HG02623 (cell line): ENCODE measurements around the gene DUS1L.

ENCODE experiments used
- ATAC-seq: cut with Tn5 transposase; IDR thresholded peaks from one replicate; pipeline ENCODE4 v1.9.1; 2021; ENCODE audit warnings: moderate library complexity; ENCODE audit not compliant: unreplicated experiment

The DUS1L gene

DNA sequence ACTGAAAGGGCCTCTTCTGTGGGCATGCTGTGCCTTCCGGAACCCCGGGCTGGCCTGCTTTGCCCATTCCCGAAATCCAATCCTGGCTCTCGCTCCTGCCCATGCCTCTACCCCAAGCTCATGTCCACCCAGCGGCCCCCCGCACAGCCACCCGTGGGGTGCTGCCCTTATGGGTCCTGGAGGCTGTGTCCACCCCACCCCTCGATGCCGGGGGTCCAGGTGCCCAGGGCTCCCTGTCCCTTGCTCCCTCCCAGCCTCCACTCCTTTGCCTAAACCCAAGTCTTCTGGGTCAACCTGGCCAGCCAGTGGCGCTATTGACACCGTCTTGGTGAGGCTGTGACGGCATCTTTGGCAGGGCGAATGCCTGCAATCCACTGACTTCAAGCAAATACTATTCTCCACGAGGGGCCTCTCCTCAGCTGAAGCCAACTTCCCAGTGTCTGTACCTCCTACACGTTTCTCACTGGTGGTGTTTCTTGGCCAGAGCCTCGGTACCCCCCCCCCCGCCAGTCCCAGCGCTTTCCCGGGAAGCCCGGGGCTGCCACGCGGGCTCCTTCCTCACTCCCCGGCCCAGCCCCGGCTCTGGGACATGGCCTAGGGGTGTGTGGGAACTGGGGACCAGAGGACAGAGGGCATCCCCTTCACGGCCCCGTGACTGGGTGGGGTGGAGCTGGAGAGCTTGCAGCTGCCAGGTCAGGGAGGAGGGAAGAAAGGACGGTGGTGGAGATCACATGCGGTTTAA, 12.2 kb upstream of the DUS1L start:
- ATAC-seq, result no peak

DNA sequence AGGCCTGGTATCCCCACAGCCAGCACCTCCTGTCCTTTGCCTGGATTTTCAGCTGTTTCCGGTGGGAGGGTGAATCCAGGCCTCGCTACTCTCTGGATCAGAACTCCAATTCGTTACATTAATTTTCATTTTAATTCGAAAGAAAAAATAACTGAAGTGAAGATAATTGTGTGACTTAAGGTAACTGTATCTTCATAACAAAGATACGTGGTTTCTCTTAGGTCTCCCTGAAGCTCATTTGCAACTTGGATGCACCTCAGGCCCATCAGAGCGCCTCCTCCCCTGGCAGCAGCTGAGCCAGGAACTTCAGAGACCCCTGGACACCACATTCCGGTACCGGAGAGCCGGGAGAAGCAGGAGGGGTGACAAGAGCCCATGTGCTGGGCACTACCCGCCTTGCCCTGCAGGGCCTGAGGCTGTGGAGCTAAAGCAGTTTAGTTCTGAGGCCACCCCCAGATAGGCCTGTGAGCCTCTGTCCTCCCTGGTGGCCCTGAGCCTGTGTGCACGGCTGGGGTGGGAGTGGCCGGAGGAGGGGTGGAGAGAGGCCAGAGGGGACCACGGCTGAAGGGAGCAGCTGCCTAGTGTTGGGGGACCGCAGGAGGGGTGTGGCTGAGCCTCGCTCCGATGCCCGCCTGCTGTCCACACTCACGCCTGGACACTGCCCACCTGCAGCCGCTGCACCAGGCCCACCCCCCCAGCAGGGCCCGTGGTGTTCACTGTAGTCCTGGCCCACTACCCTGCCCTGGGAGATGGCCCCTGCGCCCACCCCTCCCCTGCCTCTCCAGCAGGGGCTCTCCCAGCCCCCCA, 11.4 kb upstream of the DUS1L start:
- ATAC-seq, result no peak

DNA sequence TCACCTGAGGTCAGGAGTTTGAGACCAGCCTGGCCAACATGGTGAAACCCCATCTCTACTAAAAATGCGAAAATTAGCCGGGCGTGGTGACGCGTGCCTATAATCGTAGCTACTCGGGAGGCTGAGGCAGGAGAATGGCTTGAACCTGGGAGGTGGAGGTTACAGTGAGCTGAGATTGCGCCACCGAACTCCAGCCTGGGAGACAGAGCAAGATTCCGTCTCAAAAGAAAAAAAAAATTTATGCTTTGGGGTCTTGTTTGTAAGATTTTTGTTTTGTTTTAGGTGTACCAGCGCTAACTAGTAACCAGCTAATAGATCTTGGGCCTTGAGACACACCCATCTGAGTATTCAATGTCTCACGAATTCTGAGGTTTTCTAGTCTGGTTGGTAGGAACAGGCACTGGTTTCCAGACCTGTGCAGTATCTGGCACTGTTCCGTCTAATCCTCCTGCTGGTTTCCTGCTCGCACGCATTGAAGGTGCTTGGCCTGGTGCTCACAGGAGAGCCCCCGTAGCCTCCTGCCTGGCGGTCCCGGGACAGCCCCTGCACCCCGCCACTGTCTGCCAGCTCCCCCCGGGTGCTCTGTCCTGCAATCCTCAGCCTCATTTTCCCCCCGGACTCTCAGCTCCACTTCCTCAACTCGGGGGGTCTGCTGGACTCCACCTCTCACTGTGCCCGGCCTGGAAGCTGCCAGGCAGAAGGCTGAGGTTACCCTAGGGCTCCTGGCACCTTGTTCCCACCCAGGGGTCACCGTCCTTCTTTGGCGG, 10.6 kb upstream of the DUS1L start:
- ATAC-seq, result no peak

DNA sequence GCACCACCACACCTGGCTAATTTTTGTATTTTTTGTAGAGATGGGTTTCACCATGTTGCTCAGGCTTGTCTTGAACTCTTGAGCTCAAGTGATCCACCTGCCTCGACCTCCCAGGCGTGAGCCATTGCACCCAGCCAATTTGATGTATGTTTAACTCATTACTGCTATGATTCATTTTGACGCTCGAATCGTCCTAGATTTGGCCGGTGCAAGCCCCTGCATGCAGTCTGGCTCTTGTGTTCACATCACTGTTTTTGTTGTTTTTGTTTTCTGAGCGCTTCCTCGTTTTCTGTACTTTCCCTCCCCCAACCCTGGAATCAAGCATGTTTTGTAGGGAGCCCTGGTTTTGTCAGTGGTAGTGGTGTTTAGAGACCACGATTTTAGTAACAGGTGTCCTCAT, 7.8 kb upstream of the DUS1L start:
- no peak for ATAC-seq

DNA sequence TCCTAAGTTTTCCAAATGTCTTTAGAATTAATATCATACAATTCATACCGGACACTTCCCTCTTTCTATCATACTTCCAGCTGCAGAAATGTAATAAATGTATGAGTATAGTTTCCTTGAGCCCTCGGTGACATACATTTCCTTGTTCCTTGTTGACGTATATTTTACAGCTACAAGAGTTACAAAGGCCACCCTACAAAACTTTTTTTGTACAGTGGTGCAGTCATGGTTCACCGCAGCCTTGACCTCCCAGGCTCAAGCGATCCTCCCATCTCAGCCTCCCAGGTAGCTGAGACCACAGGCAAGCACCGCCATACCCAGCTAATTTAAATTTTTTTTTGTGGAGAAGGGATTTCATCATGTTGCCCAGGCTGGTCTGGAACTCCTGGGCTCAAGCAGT, 7.2 kb upstream of the DUS1L start:
- ATAC-seq, result no peak

DNA sequence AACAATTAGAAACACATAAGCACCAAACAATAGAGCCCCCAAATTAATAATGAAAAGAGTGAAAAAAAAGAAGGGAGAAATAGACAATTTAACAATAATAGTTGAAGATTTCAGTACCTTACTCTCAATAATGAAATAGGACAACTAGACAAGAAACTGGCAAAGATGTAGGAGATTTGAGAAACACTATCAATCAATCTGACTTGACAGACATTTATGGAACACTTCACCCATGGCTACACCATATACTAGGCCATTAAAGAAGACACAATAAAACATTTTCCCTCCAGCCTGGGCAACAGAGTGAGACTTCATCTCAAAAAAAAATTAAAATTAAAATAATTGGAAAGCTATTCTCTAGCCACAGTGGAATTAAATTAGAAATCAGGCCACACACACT, 5.0 kb upstream of the DUS1L start:
- no peak for ATAC-seq

DNA sequence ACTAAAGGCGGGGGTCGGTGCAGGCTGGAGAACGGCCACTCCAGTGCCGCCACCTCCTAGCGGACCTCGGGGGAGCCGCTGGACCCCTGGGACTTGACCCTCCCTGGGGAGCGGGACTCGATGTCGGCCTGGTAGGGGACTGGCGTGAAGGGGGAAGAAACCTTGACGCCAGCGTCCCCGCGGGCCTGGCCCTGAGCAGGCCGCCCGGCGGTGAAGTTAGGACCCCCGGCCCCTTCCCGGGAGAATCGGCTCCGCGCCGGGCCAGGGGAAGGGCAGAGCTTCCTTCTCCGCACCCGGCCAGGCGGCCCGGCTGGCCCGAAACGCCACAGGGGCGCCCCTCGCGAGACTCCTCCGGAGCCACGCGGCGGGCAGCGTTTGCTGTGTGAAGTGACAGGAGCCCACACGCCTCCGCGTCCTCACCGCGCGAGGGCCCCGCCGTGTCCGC, 389 bp downstream of the DUS1L start:
- peak; percentile 24 for ATAC-seq

DNA sequence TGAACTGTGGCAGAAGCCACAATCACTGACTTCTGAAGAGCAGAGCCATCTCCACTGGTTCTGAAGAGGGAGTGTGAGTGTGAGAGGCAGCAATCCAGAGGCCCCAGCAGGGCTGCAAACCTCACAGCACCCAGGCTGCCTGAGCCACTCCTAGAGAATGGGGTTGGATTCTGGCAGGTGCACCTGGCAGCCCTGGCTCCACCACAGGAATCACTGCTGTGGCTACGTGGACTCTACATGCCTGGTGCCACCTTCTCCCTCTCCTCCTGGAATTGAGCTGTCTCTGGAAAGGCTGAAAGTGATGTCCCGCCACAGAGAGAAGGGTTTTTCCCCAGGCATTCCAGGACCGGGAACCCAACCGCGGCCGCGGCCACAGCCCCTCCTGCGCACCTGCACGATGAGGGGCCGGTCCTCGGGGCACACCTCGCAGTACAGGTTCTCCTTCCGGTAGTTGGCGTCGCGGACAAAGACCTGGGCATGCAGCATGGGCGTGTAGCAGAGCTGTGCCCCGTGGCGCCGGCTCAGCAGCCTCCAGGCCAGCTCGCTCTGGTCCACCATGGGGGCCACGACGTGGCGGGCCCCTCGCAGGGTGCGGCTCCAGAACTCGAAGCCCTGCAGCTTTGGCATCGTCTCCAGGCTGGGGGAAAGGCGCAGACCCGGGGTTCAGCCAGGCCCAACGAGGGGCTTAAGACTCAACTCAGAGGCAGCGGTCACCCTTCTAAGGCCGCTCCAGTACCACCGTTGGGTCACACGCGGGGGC, 991 bp downstream of the DUS1L start:
- ATAC-seq, result no peak

DNA sequence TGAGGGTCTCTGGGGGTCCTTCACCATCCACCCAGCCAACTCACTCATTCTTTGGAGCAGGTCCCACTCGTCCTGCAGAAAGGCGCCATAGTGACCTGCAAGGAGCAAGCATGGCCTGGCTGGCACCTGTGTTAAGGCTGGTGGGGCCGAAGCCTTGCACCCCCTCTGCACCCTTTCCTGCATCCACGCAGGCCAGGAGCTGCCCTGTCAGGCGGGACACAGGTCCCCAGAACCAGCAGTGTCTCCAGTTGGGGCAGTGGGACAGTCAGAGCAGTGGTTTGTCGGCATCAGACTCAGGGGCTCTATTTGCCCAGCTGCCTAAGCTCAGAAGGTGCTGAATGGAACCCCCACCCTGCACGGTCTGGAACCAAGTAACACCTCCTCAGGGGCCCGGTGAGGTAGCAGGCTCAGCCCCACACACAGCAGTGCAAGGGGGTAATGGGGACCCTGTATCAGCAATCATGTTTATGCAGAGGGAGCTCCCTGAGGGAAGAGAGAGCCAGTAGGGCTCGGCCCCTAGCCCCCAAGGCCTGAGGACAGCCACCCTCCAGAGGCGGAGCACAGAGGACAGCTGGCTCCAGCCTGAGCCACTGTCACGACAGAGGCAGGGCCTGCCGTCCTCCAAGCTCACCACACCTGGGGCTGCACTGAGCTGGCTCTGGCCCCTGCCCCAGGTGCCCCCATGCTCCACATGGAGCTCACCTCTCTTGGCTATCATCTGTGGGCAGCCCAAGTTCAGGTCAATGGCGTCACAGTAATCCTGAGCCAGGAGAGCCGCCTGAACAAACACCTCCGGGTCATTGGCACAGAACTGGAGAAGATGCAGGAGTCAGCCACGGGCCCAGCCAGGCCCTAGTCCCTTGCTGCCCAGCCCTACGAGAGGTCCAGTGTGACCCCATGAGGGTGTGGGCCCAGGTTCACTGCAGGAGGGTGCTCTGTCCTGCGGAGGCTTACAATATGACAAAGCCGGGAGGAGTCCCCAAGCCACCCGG, 1.9 kb downstream of the DUS1L start:
- no peak for ATAC-seq

DNA sequence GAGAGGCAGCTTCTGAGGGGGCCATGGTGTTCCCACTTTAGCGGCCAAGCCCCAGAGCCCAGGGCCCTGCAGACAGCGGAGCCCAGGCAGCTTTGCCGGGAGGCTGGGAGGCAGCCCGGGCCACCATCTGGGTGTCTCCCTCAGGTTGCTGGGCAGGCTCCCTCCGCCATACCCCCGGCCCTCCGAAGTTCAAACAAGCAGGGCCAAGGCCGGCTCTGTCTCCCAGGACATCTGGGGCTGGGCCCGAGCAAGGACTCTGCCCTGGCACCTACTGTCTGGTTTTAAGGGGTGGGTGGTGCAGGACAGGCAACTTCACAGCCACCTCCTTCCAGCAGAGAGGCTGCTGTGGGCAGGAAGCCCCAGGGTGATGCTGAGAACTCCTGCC, 2.6 kb downstream of the DUS1L start:
- ATAC-seq, result no peak

DNA sequence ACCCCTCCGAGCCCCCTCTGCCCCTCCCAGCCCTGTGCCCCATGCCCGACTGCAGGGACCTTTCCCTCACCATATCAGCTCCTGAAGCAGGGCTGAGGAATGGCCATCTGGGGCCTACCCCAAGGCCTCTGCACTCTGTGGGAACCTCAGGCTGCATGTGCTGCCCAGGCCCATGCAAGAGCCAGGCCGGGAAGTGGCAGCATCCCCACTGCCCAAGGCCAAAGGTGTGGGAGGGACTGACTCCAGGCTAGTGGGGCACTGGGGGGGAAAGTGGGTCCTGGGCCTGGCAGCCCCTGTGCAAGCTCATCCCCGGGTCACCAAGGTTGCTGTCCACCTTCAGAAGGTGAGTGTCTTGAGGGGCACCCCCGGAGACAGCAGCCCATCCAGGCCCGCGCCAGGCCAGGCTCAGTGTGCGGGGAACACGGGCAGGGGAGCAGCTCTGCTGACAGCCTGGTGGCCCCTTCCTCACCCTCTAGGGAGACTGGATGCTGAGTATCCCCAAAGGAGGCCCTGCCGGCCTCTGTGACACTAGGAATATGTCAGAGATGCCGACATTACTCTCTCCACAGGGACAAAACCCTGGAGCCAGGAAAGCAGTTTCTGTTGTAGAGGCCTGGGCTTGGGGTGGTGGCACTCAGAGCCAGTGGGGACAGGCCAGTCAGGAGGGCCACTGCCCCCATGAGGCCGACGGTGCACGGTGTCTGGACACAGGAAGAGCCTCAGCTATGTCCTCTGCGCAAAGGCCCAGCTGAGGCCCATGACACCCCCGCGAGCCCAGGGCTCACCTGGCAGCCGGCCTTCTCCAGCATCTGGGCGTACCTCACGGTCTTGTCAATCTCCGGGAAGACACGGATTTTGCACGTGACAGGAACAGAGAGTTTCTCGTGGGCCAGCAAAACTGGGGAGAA, 3.3 kb downstream of the DUS1L start:
- no peak for ATAC-seq

DNA sequence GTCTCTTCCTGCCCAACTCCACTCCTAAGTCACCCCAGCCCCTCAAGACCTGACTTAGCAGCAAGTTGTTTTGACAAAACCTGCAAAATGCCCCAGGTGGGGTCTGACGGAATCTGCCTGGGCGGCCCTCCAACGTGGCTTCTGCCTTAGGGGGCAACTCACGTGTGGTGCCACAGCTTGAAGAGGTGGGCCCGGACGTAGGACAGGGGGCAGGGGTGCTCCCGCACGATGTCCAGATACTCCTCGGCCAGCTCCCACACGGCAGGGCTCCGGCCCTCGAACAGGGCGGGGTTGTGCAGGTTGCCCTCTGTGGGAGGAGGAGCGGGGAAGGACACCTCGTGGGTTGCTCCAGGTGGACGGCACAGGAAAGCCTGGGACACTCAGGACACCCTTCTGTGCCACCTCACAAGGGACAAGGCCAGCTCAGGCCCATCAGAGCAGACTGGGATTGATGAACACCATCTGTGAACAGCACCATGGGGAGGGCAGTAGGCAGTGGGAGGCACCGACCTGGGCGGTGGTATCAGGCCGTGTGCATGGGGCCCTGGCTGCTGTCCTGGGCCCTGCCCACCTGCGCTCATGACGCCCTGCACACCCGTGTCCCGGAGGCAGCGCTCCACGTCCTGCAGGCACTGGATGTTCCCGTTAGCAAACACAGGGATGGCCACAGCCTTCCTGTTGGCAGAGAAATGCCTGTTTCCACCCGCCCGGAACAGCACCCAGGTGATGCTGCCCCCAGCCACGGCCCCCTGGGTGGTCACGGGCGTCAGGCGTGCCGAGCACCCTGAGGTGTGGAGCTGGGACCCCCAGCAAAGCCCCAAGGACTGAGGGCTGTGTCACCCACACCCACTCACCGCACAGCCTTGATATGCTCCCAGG, 4.3 kb downstream of the DUS1L start:
- no peak for ATAC-seq

DNA sequence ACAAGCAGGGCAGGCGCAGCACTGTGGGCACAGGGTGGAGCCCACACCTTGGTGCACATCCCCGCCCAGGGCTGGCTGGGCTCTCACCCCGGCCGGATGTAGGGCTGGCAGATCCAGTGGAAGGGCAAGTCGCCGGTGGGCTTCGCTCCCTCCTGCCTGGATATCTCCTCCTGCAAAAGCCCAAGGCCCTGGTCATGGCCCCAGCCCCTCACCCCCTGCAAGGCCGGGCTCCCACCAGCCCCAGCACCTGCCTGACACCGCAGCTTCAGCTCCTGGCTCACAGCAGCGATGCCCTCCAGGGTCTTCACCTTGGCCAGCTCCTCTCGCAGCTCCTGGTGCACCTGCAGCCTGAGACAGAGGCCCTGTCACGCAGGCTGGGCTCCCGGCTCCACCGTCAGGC, 5.0 kb downstream of the DUS1L start:
- ATAC-seq, result no peak

DNA sequence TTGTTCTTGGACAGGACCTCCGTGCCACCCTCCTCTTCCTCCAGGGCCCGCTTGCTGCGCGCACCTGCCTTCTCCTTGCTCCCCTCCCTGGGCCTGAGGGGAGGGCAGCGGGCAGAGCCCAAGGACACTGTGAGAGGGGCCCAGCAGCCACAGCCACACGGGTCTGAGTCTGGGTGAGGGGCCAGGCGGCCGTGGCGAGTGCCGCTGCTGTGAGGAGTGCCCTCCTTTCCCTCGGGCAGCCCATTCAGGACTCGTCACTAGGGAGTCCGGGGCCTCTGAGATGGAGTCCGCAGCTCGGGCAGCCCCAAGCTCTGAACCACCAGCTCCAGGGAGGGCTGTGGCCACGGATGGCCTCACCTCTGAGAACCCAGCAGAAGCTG, 5.6 kb downstream of the DUS1L start:
- ATAC-seq, result no peak

DNA sequence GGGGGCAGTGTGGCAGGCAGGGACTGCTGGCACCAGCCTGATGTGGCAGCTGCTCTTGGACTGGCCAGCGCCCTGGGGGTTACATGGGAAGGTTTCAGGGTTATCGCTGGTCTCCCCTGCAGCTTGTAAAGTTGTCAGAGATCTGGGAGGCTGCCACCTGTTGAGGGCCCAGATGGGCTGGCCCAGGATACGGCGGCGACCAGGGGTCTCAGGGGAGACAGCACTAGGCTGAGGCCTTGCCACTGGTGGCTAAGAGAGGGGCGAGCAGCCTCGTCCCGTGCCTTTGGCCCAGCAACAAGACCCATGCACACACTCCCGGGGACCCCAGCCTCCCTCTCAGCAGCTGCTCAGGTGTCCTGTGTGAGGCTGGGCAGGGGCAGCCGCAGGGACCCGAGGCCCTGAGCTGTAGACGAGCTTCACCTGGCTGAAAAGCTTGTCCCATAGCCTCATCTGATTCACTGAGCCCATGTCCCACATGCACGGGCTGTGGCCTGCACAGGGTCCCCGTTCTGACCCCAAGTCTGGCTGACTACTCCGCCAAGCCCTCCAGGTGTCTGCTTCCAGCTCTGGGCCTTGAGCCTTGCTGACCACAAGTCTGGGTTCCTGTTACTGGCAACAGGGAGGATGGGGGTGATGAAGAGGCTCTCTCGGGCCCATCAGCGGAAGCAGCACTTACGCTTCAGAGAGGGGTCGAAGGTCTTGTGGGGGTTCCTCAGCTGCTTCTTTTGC, 6.2 kb downstream of the DUS1L start:
- no peak for ATAC-seq

DNA sequence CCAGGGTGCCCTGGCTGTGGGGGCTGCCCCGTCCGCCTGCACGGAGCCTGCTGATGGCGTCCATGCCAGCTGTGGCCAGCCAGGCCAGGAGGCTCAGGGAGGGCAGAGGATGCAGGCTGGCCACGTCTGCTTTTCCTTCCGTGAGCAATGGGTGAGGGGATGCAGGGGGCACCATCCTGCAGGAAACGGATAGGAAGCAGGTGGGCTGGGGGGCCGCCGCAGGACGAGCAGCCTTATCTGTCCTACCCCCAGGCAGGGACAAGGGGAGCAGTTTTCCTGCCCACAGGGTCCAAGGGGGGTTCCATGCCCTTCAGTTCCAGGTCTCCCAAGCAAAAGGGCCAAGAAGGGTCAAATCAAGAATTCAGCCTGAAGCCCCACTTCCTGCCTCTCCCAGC, 6.8 kb downstream of the DUS1L start:
- no peak for ATAC-seq

DNA sequence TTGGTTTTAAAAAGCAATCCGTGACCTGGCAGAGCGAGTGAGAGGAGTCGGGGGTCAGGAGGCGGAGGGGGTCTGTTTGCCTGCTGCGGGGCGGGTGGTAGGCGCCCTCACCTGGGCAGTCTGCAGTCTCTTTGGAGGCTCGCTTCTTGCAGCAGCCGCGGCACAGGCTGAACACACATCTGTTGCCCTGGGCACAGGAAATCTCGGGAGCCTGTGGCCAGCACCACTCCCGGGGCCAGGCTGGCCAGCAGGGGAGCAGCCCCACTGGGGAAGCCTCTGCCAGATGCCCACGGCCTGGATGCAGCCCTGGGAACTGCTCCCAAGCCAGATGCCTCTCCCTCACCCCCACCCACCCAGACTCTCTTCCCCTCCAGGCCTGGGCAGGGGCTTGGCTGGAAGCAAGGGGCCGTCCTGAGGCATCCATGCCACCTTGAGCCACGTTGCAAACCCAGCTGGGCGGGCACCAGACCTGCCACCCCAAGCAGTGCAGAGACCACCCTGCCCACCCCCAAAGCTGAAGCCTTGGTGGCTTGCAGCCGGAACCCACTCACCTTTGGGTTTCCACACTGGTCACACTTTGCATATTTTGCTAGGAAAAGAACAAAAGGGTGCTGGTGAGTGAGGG, 7.3 kb downstream of the DUS1L start:
- ATAC-seq, result no peak
